Measurements from ENCODE around the gene MYL5.
"Not testable (repeated sequence)": the region's sequence is repeated elsewhere in the genome, so short reads cannot be mapped to it uniquely, and the experiment has no call there.

Gene MYL5

GRCh38 chr4:687048-687970 lies 13.0 kb downstream of the MYL5 start:
- no peak for DNase-seq (ENCODE audit: low read depth)

GRCh38 chr4:687971-688853 lies 13.9 kb downstream of the MYL5 start:
- DNase-seq (ENCODE audit: low read depth): no peak

GRCh38 chr4:688854-689681 lies 14.7 kb downstream of the MYL5 start, which contains the start of gene SLC49A3:
Gene SLC49A3 (minus strand): TSS chr4:689151. CDS start chr4:689127, 24 bp downstream.
- no peak for DNase-seq (ENCODE audit: low read depth)

- no peak for DNase-seq (ENCODE audit: low read depth)
These were observed 15.4 kb downstream of the MYL5 start for GRCh38 chr4:689723-690122.

GRCh38 chr4:692771-693554 lies 18.6 kb downstream of the MYL5 start:
- DNase-seq (ENCODE audit: low read depth): no peak

- not testable (repeated sequence) for DNase-seq (ENCODE audit: low read depth)
These were observed 20.1 kb downstream of the MYL5 start for GRCh38 chr4:694341-694940.

- no peak for DNase-seq (ENCODE audit: low read depth)
These were observed 25.7 kb downstream of the MYL5 start for GRCh38 chr4:699816-700580.

- no peak for DNase-seq (ENCODE audit: low read depth)
These were observed 26.4 kb downstream of the MYL5 start for GRCh38 chr4:700587-701264.

GRCh38 chr4:702618-703048 lies 28.3 kb downstream of the MYL5 start:
- no peak for DNase-seq (ENCODE audit: low read depth)

GRCh38 chr4:703336-704197 lies 29.2 kb downstream of the MYL5 start:
- no peak for DNase-seq (ENCODE audit: low read depth)

- no peak for DNase-seq (ENCODE audit: low read depth)
These were observed 30.0 kb downstream of the MYL5 start for GRCh38 chr4:704198-704891.

- no peak for DNase-seq (ENCODE audit: low read depth)
These were observed 30.6 kb downstream of the MYL5 start for GRCh38 chr4:704971-705277.

- peak; percentile 94 for DNase-seq (ENCODE audit: low read depth)
These were observed 31.1 kb downstream of the MYL5 start, which contains the start of gene PCGF3 for GRCh38 chr4:705278-706082. Gene PCGF3 (plus strand): TSS chr4:705832. CDS start chr4:733681, 27,849 bp downstream.

GRCh38 chr4:706083-706633 lies 31.8 kb downstream of the MYL5 start:
- not testable (repeated sequence) for DNase-seq (ENCODE audit: low read depth)

GRCh38 chr4:706834-707598 lies 32.7 kb downstream of the MYL5 start:
- no peak for DNase-seq (ENCODE audit: low read depth)

Data from stimulated activated CD8-positive, alpha-beta memory T cell treated with anti-CD3 and anti-CD28 coated beads, Interleukin-7, amount 100 ng/mL, for 24 hours (primary cell).